Bronchial epithelial cell (primary cell): ENCODE data around the gene DPP6. TPM values are rescaled to one million over a fixed set of nuclear protein-coding genes. Genes with fewer than 3 reads are reported as not detected.

Experiments
- DNase-seq: peaks from one replicate; pipeline ENCODE4 v3.0.0-alpha.2; 2010; ENCODE audit warnings: low read depth
- FAIRE-seq: peaks from 2 replicates; lab custom pipeline; 2011; peaks lifted over from hg19 to GRCh38; lab: Jason Lieb, UNC
- H3K27me3 ChIP-seq: 2 replicates; pipeline ENCODE4 v1.5.1; 2011; ENCODE audit warnings: low read length; ENCODE audit not compliant: control insufficient read depth, insufficient read depth
- H3K36me3 ChIP-seq: 2 replicates; pipeline ENCODE4 v1.5.1; 2011; ENCODE audit warnings: low read length; ENCODE audit not compliant: control insufficient read depth, insufficient read depth
- H3K4me3 ChIP-seq: 2 replicates; pipeline ENCODE4 v1.5.1; 2011; ENCODE audit warnings: mild to moderate bottlenecking, low read depth, low read length, control low read depth
- total RNA-seq: library from RNA; depleted of rRNA; stranded (reverse); fragments of >200 nt; gene quantifications from 2 replicates; pipeline ENCODE4 v1.2.1, GENCODE V29; 2014
- TF ChIP-seq, protein P1 (sequence below): IDR thresholded peaks from 2 replicates; pipeline ENCODE4 v1.5.1; 2011; ENCODE audit warnings: mild to moderate bottlenecking, moderate library complexity, low read length, control low read depth, inconsistent platforms; ENCODE audit not compliant: insufficient read depth, severe bottlenecking

The DPP6 gene
- total RNA-seq, 1 donor from 2014 or later: not detected

GRCh38 chr7:154916381-154916780 lies 864.2 kb downstream of the DPP6 start:
- H3K27me3 ChIP-seq: no peaks in the 10 kb centered on the region
- DNase-seq (no peak), FAIRE-seq (no peak)
- H3K36me3 ChIP-seq: no peaks in the 10 kb centered on the region
- TF ChIP-seq, protein P1, sequence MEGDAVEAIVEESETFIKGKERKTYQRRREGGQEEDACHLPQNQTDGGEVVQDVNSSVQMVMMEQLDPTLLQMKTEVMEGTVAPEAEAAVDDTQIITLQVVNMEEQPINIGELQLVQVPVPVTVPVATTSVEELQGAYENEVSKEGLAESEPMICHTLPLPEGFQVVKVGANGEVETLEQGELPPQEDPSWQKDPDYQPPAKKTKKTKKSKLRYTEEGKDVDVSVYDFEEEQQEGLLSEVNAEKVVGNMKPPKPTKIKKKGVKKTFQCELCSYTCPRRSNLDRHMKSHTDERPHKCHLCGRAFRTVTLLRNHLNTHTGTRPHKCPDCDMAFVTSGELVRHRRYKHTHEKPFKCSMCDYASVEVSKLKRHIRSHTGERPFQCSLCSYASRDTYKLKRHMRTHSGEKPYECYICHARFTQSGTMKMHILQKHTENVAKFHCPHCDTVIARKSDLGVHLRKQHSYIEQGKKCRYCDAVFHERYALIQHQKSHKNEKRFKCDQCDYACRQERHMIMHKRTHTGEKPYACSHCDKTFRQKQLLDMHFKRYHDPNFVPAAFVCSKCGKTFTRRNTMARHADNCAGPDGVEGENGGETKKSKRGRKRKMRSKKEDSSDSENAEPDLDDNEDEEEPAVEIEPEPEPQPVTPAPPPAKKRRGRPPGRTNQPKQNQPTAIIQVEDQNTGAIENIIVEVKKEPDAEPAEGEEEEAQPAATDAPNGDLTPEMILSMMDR: no peak
- no peak overlapping the region for H3K4me3 ChIP-seq

- no peak for FAIRE-seq
- DNase-seq: no peak
- Histone ChIP-seq H3K4me3 (no peak overlapping the region), H3K27me3 (no peaks in the 10 kb centered on the region), H3K36me3 (no peaks in the 10 kb centered on the region)
- TF ChIP-seq, protein P1: no peak
These were observed 864.9 kb downstream of the DPP6 start for GRCh38 chr7:154916856-154917807.

DNA sequence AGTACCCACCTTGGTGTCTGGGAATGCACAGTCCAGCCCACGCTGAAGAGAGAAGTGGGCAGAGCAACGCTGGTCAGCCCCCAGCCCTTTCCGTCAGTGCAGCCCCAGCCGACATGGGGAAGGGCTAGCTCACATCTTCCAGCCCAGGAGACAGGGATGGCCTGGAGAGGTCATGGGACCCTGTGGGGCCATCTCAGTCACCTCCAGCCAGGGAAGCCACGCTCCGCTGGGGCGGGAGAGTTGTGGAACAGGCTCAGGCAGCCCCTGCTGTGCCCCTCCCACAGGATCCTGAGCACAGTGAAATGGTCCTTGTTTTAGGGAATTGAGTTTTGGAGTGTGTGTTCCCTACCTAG lies 865.6 kb downstream of the DPP6 start:
- no peaks in the 10 kb centered on the region for H3K36me3 ChIP-seq
- TF ChIP-seq, protein P1: no peak
- DNase-seq: no peak
- no peaks in the 10 kb centered on the region for H3K27me3 ChIP-seq
- no peak for FAIRE-seq
- H3K4me3 ChIP-seq: no peak overlapping the region

- TF ChIP-seq, protein P1: no peak
- no peaks in the 10 kb centered on the region for H3K36me3 ChIP-seq
- no peaks in the 10 kb centered on the region for H3K27me3 ChIP-seq
- FAIRE-seq (no peak), DNase-seq (no peak)
- H3K4me3 ChIP-seq: no peak overlapping the region
These were observed 866.1 kb downstream of the DPP6 start for GRCh38 chr7:154918266-154918665.

DNA sequence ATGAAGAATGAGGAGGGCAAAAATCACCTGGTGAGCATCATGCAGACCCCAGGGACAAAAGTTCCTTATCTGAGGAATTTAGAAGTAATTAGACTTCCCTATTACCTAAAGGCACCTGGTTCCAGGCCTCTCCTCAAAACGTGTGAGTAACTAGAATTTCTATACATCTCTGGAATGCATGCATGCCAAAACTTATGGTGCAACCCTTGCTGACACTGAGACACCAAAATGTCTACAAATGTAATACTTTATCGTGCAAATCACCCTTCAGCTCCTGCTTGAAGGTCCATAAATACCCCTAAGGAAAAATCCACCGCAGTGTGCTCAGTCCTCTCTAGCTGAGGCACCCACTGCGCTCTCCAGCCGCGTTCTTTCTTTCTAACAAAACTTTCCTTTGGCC lies 866.5 kb downstream of the DPP6 start:
- DNase-seq: peak; percentile 8
- TF ChIP-seq, protein P1: no peak
- H3K4me3 ChIP-seq: no peak overlapping the region
- no peak for FAIRE-seq
- no peaks in the 10 kb centered on the region for H3K27me3 ChIP-seq
- no peaks in the 10 kb centered on the region for H3K36me3 ChIP-seq
